Medulla oblongata (tissue), 1 donor: ENCODE measurements around the gene RNF6.

Experiments used
- DNase-seq: peaks from one replicate; pipeline ENCODE4 v3.0.0-alpha.2; 2015; ENCODE audit errors: extremely low spot score

The RNF6 gene

DNA sequence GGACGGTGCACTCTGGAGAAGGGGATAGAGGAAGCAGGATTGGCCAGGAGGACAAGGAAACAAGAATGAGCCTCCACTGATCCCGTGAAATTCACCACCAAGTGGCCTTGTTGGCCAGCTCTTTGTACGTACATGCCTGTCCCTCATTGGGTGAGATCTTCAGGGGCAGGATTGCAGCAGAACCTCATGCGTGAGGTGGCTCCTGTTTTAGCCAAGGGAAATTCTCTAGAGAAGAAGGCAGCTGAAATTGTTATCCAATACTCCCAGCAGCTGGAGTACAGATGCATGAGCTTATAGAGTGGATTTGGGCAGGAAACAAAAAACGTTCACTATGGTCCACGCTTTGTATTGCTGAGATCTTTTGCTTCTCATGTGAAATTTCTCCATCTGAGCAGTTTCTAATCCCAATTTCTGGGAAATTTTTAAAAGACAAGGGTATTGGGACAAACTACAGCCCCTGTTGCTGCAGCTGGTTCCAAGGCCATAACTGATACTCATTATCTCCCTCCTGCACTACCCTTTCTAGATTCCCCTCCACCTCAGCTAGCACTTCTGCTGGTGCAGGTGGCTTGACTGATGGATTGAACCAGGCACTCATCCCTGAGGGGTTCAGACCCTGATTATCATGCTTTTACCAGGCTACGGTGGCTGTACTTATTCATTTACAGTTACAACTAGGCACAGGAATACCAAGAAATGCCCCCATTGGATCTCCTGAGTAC is 3.9 kb upstream of the RNF6 start:
- DNase-seq = no peak

GRCh38 chr13:26222520-26223046 is 469 bp upstream of the RNF6 start:
- no peak for DNase-seq

DNA sequence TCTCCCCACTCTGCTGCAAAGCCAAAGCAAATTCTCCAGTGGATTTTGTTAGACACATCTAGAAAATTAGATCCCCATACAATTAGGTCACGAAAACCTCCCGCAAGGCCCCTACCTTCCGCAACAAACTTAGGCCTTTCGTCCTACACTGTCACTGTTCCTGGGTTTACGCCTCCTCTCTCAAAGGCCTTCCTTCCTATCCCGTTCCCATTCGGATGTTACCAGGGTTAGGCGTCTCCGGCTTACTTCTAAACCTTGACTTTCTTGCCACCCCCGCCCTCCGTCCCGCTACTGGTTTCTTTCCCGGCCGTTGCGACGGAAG is 754 bp downstream of the RNF6 start:
- DNase-seq = no peak

DNA sequence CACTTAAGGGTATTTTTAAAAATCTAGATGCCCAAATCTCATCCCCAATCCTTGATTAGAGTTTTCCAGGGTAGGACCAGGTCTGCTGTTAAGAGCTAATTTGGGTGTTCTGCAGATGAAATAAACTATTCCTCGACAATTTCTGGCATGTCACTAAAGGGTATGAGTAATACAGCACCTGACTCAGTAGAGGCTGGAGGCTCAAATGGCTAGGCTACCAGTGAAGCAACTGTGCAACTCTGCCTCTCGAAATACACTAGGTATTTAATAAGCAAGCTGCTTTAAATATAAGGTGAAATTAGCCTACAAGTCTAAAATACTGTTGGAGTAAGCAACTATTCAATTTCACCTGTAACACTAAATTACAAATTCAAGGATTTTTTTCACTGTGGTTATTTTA is 1.5 kb downstream of the RNF6 start:
- no peak for DNase-seq

DNA sequence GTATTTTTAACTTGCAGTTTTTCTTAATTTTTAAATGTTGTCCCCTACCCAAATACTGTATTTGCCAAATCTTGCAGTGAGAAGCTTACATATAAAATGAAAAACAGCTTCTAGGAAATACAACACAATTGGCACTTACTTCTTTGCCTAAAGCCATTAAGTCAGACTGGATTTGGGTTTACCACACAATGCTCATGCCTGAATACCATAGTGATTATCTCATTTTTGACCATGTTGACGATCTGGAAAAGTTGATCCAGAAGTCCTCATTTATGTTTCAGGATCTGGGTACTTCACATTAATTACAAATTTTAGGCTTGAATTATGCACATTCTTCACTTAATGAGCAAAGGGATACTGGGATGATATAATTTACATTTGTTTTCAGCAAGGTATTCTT is 2.4 kb downstream of the RNF6 start:
- DNase-seq = no peak

DNA sequence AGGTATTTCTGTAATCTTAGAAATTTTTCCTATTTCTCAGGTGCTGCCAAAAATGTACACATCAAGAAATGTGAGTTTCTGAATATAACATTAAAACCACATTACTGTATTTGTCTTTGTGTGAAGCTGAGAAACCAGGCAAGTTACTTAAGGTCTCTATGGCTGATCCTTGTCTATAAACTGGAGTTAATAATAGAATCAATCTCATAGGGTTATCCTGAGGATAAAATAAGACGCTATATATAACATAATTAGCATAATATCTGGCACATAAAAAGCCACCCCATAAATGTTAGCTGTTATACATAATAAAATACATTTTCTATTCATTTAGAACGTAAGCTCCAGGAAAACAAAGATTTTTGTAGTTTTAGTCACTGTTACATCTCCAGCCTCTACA is 6.1 kb downstream of the RNF6 start:
- DNase-seq = no peak

- DNase-seq = no peak
Measured at GRCh38 chr13:26213982-26214381, 8.1 kb downstream of the RNF6 start.

- no peak for DNase-seq
Measured at GRCh38 chr13:26213345-26213744, 8.8 kb downstream of the RNF6 start.

GRCh38 chr13:26208287-26208686 is 13.8 kb downstream of the RNF6 start:
- no peak for DNase-seq

DNA sequence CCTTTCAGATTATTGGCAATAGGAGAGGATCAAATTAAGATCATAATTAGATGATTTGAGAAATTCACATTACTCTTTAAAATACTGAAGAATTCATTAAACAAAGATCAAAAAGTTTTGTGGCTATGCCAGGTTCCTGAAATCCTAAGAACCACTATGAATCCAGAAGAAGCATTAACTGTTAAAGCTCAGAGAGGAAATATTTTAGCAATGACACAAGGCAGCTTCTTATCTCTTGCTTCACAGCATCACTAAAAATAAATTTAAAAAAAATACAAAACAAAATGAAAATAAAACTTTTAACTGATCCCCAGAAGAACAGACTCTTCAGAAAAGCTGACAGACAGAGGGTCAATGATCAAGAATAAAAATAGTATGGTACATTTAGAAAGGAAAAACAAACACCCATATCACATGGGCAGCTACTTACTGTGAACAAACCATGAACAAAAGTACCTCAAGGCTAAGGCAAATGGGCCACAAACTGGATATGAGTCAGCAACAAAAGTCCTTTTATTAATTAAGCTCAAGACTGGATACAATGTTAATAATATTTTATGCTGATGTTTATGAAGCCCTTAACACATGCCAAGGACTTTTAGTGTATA is 19.6 kb downstream of the RNF6 start:
- DNase-seq = no peak

- no peak for DNase-seq
Measured at GRCh38 chr13:26200811-26201210, 21.3 kb downstream of the RNF6 start.

DNA sequence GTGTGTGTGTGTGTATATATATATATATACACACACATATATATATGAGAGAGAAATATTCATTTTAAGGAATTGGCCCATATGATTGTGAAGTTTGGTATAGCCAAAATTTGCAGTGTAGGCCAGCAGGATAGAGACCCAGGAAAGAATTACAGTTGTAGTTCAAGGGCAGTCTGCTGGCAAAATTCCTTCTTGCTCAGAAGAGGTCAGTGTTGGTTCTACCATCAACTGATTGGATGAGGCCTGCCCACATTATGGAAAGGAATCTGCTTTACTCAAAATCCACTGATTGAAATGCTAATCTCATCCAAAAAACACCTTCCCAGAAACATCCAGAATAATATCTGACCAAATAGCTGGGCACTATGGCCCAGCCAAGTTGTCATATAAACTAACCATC is 24.0 kb downstream of the RNF6 start:
- no peak for DNase-seq

- no peak for DNase-seq
Measured at GRCh38 chr13:26197298-26197697, 24.8 kb downstream of the RNF6 start.

GRCh38 chr13:26186995-26187394 is 35.1 kb downstream of the RNF6 start:
- no peak for DNase-seq

- peak; percentile 78 for DNase-seq
Measured at GRCh38 chr13:26186118-26186870, 35.8 kb downstream of the RNF6 start.

GRCh38 chr13:26185720-26186117 is 36.4 kb downstream of the RNF6 start:
- no peak for DNase-seq

DNA sequence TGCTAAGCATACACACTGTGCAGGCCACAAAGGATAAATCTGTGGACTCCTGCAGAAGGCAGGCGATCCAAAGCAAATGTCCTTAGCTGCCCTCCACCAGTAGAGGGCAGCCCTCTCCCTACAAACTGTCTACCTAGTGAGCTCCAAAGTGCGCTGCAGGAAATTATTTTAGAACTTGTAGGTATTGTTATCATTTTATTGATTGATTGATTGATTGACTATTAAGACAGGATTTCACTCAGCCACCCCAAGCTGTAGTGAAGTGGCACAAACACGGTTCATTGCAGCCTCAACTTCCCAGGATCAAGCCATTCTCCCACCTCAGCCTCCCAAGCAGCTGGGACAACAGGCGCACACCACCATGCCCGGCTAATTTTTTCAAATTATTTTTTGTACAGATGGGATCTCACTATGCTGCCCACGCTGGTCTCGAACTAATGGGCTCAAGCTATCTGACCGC is 37.3 kb downstream of the RNF6 start:
- DNase-seq = peak; percentile 90

- DNase-seq = no peak
Measured at GRCh38 chr13:26183416-26183815, 38.7 kb downstream of the RNF6 start.

GRCh38 chr13:26179344-26179743 is 42.8 kb downstream of the RNF6 start:
- peak; percentile 24 for DNase-seq

DNA sequence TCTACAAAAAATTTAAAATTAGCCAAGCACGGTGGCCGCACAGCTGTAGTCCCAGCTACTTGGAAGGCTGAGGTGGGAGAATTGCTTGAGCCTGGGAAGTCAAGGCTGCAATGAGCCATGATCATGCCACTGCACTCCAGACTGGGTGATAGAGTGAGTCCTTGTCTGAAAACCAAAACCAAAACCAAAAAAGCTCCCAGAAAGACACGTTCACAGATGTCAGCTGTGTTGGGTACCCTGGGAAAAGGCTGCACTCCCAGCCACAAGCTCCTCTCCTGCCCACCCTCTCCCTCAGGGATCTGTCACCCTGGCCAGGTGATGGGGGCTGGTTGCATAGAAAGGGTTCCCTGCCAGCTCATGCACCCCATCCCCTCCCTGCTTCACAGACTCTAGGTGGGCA is 53.3 kb downstream of the RNF6 start:
- no peak for DNase-seq

DNA sequence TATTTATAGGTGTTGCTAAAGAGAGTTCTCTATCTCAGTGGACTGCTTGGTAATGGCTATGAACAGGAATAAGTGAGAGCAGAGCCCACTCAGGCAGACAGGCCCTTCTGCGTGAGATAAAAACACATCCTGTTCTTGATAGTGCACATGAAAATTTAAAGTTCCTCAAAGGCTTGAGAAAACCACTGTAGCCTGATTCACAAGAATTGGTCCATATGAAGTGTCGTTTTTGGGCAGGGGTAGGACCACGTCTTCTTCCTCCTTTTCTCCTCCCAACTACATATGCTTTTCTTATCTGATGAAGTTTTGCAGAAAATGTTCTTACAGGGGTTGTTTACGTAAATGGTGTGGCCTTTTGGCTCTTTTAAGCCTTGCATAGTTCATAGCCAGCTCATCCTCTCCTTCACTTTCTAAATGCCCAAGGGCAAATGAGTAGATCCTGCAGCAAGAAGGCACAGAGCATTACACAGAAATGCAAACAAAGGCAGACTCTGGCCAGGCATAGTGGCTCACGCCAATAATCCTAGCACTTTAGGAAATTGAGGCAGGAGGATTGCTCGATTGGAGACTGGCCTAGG is 53.8 kb downstream of the RNF6 start:
- no peak for DNase-seq

DNA sequence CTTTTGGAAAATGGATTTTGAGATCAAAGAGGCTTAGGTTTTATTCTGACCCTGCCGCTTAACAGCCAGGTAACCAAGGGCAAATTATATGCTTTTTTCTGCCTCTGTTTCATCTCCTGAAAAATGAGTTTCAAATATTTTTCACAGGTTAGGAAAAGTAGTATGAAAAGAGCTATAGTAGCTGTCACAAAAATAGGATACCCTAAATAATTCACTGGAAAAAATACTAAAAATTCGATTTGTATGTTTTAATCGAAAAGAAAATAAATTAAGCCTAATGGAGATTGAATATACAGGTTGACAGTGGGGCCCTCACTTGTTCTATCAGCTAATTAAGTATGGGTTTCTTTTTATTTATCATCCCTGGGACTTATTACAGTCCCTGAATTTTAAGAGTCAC is 58.3 kb downstream of the RNF6 start:
- no peak for DNase-seq
